Stimulated activated CD4-positive, alpha-beta T cell treated with anti-CD3 and anti-CD28 coated beads, Interleukin-4, amount 100 ng/mL, for 24 hours (primary cell): ENCODE results near the gene PTPN11.
"Not testable (repeated sequence)": the region's sequence is repeated elsewhere in the genome, so short reads cannot be mapped to it uniquely, and the experiment has no call there.

Experiments used
- DNase-seq: peaks from one replicate; pipeline ENCODE4 v3.0.0-alpha.2; 2020

PTPN11 gene

GRCh38 chr12:112457142-112457541 lies 38.4 kb downstream of the PTPN11 start:
- not testable (repeated sequence) for DNase-seq

- DNase-seq = no peak
These were observed 39.6 kb downstream of the PTPN11 start for GRCh38 chr12:112458330-112458729.

GRCh38 chr12:112458751-112459150 lies 40.0 kb downstream of the PTPN11 start:
- no peak for DNase-seq

- no peak for DNase-seq
These were observed 44.7 kb downstream of the PTPN11 start for GRCh38 chr12:112463478-112463877.

GRCh38 chr12:112464605-112465004 lies 45.9 kb downstream of the PTPN11 start:
- no peak for DNase-seq

GRCh38 chr12:112466011-112466422 lies 47.3 kb downstream of the PTPN11 start:
- DNase-seq = no peak

- no peak for DNase-seq
These were observed 48.1 kb downstream of the PTPN11 start for GRCh38 chr12:112466835-112467234.

- no peak for DNase-seq
These were observed 49.3 kb downstream of the PTPN11 start for GRCh38 chr12:112468046-112468445.

- DNase-seq = no peak
These were observed 54.3 kb downstream of the PTPN11 start for GRCh38 chr12:112473056-112473455.

GRCh38 chr12:112479413-112479812 lies 60.7 kb downstream of the PTPN11 start:
- no peak for DNase-seq

- no peak for DNase-seq
These were observed 62.2 kb downstream of the PTPN11 start for GRCh38 chr12:112480931-112481330.

- no peak for DNase-seq
These were observed 64.0 kb downstream of the PTPN11 start for GRCh38 chr12:112482733-112483132.

GRCh38 chr12:112486361-112486760 lies 67.6 kb downstream of the PTPN11 start:
- DNase-seq = no peak

- DNase-seq = no peak
These were observed 69.6 kb downstream of the PTPN11 start for GRCh38 chr12:112488257-112488876.

GRCh38 chr12:112489456-112489855 lies 70.7 kb downstream of the PTPN11 start:
- no peak for DNase-seq

- DNase-seq = no peak
These were observed 77.7 kb downstream of the PTPN11 start for GRCh38 chr12:112496496-112496895.

- no peak for DNase-seq
These were observed 79.8 kb downstream of the PTPN11 start for GRCh38 chr12:112498580-112498979.

GRCh38 chr12:112503512-112503911 lies 84.8 kb downstream of the PTPN11 start:
- no peak for DNase-seq

GRCh38 chr12:112506513-112507166 lies 87.9 kb downstream of the PTPN11 start:
- DNase-seq = no peak

- no peak for DNase-seq
These were observed 94.7 kb downstream of the PTPN11 start for GRCh38 chr12:112513471-112513870.

GRCh38 chr12:112514456-112514855 lies 95.7 kb downstream of the PTPN11 start:
- DNase-seq = no peak

GRCh38 chr12:112514926-112515642 lies 96.3 kb downstream of the PTPN11 start:
- no peak for DNase-seq

GRCh38 chr12:112515868-112516267 lies 97.1 kb downstream of the PTPN11 start:
- no peak for DNase-seq

- DNase-seq = no peak
These were observed 99.1 kb downstream of the PTPN11 start for GRCh38 chr12:112517730-112518364.
